HG02840 (cell line): Measurements from ENCODE around the gene NOS1.
"Not testable (repeated sequence)": the region's sequence is repeated elsewhere in the genome, so short reads cannot be mapped to it uniquely, and the experiment has no call there.

ENCODE experiments used
- ATAC-seq: cut with Tn5 transposase; IDR thresholded peaks from one replicate; pipeline ENCODE4 v1.9.1; 2021; ENCODE audit warnings: mild to moderate bottlenecking, moderate library complexity, moderate number of reproducible peaks; ENCODE audit not compliant: unreplicated experiment, low FRiP score

Gene NOS1

GRCh38 chr12:117361347-117361751 lies at the start of gene NOS1:
Gene NOS1 (minus strand): TSS chr12:117361626. CDS start chr12:117331069, 30,557 bp downstream.
- ATAC-seq: no peak

GRCh38 chr12:117409286-117409685 lies 47.9 kb upstream of the NOS1 start:
- no peak for ATAC-seq

DNA sequence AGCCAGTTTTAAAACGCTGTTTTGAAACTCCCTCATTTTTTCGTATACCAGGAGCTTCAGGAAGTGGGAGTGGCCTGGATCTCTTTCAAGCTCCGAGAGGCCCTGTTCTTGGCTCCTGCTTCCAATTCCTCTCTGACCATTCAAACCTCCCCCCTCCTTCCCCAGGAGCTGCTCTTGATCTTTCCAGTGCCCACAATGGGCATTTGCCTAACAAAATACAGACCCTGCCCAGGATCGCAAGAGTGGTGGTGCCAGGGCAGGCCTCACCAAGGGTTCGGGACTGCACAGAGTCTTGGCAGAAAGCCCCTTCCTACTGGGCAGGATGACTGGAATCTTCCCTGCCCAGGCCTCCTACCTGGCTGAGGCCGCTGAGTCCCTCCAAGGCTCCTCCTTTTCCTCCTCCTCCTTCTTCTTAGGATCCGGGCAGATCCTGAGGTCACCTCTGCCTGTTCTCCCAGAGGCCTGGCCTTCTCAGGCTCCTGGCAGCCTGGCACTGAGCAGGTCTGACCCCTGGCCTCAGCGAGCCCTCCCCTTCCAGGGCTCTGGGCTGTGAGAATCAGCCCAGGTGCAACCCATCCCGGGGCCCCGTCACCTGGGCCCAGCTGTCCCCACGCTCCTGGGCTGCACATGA lies 46.9 kb upstream of the NOS1 start:
- no peak for ATAC-seq

GRCh38 chr12:117404940-117405339 lies 43.5 kb upstream of the NOS1 start:
- ATAC-seq: no peak

DNA sequence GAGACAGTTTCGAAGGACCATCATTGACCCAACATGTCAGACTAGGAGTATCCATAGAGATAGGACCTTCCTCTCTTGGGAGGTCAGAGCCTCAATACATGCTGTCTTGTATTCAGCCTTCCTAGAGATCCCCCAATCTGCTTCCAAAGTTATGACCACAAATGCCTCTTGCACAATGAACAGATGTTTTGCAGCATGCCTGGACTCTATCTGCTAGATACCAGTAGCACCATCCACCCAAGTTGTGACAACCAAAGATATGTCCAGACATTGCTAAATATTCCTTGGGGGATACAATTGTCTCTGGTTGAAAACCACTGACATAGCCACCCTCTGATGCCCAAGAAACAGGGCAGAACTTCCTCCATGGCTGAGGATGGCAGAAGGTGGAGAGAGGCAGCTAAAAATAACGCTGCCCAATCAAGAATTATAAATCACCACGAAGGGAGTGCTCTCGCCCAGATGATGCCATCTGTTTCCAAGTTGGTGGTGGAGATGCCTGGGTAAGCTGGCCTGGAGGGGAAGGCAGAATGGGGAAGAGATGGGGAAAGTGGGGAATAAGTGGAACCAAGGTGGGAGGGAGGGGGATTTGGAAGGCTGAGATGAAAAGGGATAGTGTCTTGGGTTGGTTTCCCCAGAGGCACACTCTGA lies 42.9 kb upstream of the NOS1 start:
- no peak for ATAC-seq

GRCh38 chr12:117403586-117404139 lies 42.2 kb upstream of the NOS1 start:
- no peak for ATAC-seq

GRCh38 chr12:117402363-117402762 lies 40.9 kb upstream of the NOS1 start:
- no peak for ATAC-seq

- ATAC-seq: no peak
Measured at GRCh38 chr12:117400912-117401311, 39.5 kb upstream of the NOS1 start.

GRCh38 chr12:117398482-117398881 lies 37.1 kb upstream of the NOS1 start:
- not testable (repeated sequence) for ATAC-seq

GRCh38 chr12:117395766-117396165 lies 34.3 kb upstream of the NOS1 start:
- no peak for ATAC-seq

DNA sequence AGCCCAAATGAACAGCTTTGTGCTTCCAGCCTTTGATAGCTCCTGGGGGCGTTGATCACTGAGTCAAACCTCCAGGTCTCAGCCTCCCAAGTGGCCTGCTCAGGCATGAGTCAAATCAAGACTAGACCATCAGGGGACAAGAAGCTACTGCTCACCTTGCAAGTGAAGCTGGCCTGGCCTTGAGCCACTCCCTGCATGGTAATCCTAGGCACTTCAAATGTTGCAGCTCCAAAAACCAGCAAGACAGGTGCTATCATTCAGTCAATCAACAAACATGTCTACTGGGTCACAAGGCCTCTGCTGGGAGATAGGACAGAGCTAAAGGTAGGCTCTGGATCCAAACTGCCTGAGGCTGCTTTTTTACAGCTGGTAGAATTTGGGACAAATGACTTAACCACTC lies 33.1 kb upstream of the NOS1 start:
- no peak for ATAC-seq

DNA sequence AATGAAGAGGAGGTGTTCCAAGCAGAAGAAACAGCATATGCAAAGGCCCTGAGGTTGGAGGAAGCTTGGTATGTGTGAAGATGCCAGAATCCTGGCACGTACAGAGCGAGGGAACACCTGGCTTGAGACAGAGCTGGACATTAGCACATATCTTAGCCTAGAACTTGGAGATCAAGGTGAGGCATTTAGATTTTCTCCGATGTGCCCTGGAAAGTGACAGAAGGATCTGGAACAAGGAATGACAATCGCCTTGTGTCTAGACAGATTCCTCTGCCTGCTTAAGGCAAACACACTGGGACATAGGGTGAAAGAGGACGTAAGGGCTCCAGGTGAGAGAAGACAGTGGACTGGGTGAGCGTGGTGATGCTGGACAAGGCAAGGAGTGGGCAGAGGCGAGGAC lies 32.2 kb upstream of the NOS1 start:
- ATAC-seq: no peak

GRCh38 chr12:117390866-117391265 lies 29.4 kb upstream of the NOS1 start:
- ATAC-seq: no peak

- ATAC-seq: no peak
Measured at GRCh38 chr12:117388951-117389446, 27.6 kb upstream of the NOS1 start.

DNA sequence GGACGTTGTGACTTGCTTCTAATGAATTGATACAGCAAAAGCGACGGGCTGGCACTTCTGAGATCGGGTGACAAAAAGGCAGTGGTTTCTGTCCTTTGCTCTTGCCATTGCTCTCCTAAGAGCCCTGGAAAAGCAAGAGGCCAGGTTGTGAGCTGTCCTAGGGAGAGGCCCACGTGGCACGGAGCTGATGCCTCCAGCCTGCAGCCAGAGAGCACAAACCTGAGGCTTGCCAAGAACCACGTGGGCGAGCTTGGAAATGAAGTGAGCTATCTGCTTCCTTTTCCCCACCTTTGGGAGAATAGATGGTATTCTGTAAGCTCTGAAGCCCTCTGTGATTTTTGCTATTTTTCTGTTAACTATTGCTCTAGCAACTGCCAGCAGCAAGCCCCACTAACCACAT lies 26.4 kb upstream of the NOS1 start:
- ATAC-seq: no peak

DNA sequence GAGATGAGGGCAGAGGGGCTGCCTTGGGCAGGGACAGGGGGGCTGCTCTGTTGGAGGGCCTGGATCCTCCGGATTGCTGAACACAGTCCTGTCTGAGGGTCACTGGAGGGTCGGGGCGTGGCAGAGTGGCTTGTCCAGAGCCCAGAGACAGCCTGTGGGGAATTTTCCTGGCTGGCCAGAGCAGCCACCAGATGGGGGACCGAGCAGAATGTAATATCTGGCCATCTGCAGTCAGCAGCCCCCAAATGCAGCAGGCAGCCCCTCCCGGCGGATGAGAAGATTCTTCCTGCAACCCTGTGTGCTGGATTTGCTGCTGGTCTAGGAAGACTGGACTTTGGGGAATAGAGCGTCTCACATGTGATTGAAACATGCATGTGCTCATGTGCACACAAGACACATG lies 23.3 kb upstream of the NOS1 start:
- no peak for ATAC-seq

GRCh38 chr12:117380083-117380482 lies 18.7 kb upstream of the NOS1 start:
- ATAC-seq: no peak

DNA sequence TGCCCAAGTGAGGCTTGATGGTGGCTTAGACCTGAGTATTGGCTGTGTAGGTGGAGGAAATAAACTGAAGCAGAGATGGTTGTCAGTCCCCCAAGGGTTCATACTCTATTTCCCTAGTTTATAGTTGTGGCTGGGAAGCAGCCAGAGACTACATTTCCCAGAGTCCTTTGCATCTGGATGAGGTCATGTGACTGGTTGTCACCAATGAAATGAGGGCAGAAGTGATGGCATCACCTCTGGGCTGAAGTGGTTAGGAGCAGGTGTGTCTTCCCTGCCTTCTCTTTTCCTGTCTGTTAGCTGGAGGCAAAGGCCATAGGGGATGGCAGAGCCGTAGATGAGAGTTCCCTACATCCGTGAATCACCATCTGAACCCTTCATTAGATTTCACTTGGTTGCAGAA lies 16.3 kb upstream of the NOS1 start:
- ATAC-seq: no peak

- ATAC-seq: no peak
Measured at GRCh38 chr12:117370588-117370987, 9.2 kb upstream of the NOS1 start.

- ATAC-seq: not testable (repeated sequence)
Measured at GRCh38 chr12:117370000-117370399, 8.6 kb upstream of the NOS1 start.

- no peak for ATAC-seq
Measured at GRCh38 chr12:117367006-117367638, 5.7 kb upstream of the NOS1 start.
